ENCODE results near the gene PDCD1. TPM values are rescaled to one million over a fixed set of nuclear protein-coding genes. Genes with fewer than 3 reads are reported as not detected.
"Not testable (repeated sequence)": the region's sequence is repeated elsewhere in the genome, so short reads cannot be mapped to it uniquely, and the experiment has no call there.

Gene PDCD1
- total RNA-seq, 2 donors from 2014 or later: 0.27 to 0.80 TPM

- TF ChIP-seq CTCF (IDR thresholded peaks at IDR 0.05): no peak
- no peak for TF ChIP-seq POLR2A (IDR thresholded peaks at IDR 0.05)
- TF ChIP-seq POLR2AphosphoS5 (IDR thresholded peaks at IDR 0.05): no peak
- 37% methylated on average over 24 of the region's 35 CpGs for WGBS
- no peaks in the 10 kb centered on the region for H3K27me3 ChIP-seq (replicated peaks; ENCODE audit: insufficient read depth)
- peak overlapping the region; percentile 32 to 40 for H3K4me3 ChIP-seq
- no peaks in the 10 kb centered on the region for H3K9me3 ChIP-seq
- H3K4me1 ChIP-seq (replicated peaks): peaks cover 4% of the 10 kb centered on the region
- peak overlapping the region; percentile 5 to 33 for H3K27ac ChIP-seq
- intact Hi-C loops (cut with DNase I): no loop called here
- H3K36me3 ChIP-seq: no peaks in the 10 kb centered on the region
- DNase-seq (ENCODE audit: low spot score): no peak
Measured at GRCh38 chr2:241804326-241805229, 54.1 kb downstream of the PDCD1 start.

- Histone ChIP-seq H3K4me3 (peak overlapping the region; percentile 32 to 40), H3K27me3 (replicated peaks; ENCODE audit: insufficient read depth) (no peaks in the 10 kb centered on the region), H3K27ac (peak overlapping the region in 1 of 2 donors; percentile 33), H3K36me3 (no peaks in the 10 kb centered on the region), H3K4me1 (replicated peaks) (peaks cover 4% of the 10 kb centered on the region), H3K9me3 (no peaks in the 10 kb centered on the region)
- 4% methylated on average over 69 of the region's 109 CpGs for WGBS
- no peak for DNase-seq (ENCODE audit: low spot score)
- intact Hi-C loops (cut with DNase I): no loop called here
- TF ChIP-seq CTCF (IDR thresholded peaks at IDR 0.05) (no peak), POLR2A (IDR thresholded peaks at IDR 0.05) (no peak), POLR2AphosphoS5 (IDR thresholded peaks at IDR 0.05) (no peak)
Measured at GRCh38 chr2:241803387-241804325, 55.0 kb downstream of the PDCD1 start.

GRCh38 chr2:241802421-241803318 lies 56.0 kb downstream of the PDCD1 start:
- Histone ChIP-seq H3K4me1 (replicated peaks) (peaks cover 4% of the 10 kb centered on the region), H3K36me3 (no peaks in the 10 kb centered on the region), H3K4me3 (peak overlapping the region in 1 of 2 donors; percentile 40), H3K27me3 (replicated peaks; ENCODE audit: insufficient read depth) (no peaks in the 10 kb centered on the region), H3K9me3 (no peaks in the 10 kb centered on the region), H3K27ac (no peak overlapping the region)
- DNase-seq (ENCODE audit: low spot score): no peak
- TF ChIP-seq POLR2A (IDR thresholded peaks at IDR 0.05): no peak
- TF ChIP-seq POLR2AphosphoS5 (IDR thresholded peaks at IDR 0.05): no peak
- no peak for TF ChIP-seq CTCF (IDR thresholded peaks at IDR 0.05)
- intact Hi-C loops (cut with DNase I): no loop called here
- 56% methylated on average over 29 of the region's 32 CpGs for WGBS

- DNase-seq (ENCODE audit: low spot score): no peak
- peaks cover 4% of the 10 kb centered on the region for H3K4me1 ChIP-seq (replicated peaks)
- H3K4me3 ChIP-seq: no peak overlapping the region
- H3K27ac ChIP-seq: no peak overlapping the region
- no peaks in the 10 kb centered on the region for H3K36me3 ChIP-seq
- H3K9me3 ChIP-seq: no peaks in the 10 kb centered on the region
- 87% methylated on average over 37 of the region's 44 CpGs for WGBS
- intact Hi-C loops (cut with DNase I): no loop called here
- TF ChIP-seq POLR2A (IDR thresholded peaks at IDR 0.05) (no peak), POLR2AphosphoS5 (IDR thresholded peaks at IDR 0.05) (no peak), CTCF (IDR thresholded peaks at IDR 0.05) (no peak)
- no peaks in the 10 kb centered on the region for H3K27me3 ChIP-seq (replicated peaks; ENCODE audit: insufficient read depth)
Measured at GRCh38 chr2:241801611-241802420, 56.9 kb downstream of the PDCD1 start.

GRCh38 chr2:241800198-241800903 lies 58.3 kb downstream of the PDCD1 start:
- H3K27ac ChIP-seq; DNase-seq (ENCODE audit: low spot score); H3K4me3 ChIP-seq; H3K4me1 ChIP-seq (replicated peaks); H3K9me3 ChIP-seq; H3K27me3 ChIP-seq (replicated peaks; ENCODE audit: insufficient read depth); intact Hi-C loops (cut with DNase I); H3K36me3 ChIP-seq: not testable (repeated sequence)
- 80% methylated on average over 35 of the region's 35 CpGs for WGBS
